NCI-H2171 (cell line): Measurements from ENCODE around the gene ADCK1.
"Not testable (repeated sequence)": the region's sequence is repeated elsewhere in the genome, so short reads cannot be mapped to it uniquely, and the experiment has no call there.

Source experiments
- DNase-seq: peaks from one replicate; lab custom pipeline; 2025; lab: John Stamatoyannopoulos, UW

ADCK1 gene

DNA sequence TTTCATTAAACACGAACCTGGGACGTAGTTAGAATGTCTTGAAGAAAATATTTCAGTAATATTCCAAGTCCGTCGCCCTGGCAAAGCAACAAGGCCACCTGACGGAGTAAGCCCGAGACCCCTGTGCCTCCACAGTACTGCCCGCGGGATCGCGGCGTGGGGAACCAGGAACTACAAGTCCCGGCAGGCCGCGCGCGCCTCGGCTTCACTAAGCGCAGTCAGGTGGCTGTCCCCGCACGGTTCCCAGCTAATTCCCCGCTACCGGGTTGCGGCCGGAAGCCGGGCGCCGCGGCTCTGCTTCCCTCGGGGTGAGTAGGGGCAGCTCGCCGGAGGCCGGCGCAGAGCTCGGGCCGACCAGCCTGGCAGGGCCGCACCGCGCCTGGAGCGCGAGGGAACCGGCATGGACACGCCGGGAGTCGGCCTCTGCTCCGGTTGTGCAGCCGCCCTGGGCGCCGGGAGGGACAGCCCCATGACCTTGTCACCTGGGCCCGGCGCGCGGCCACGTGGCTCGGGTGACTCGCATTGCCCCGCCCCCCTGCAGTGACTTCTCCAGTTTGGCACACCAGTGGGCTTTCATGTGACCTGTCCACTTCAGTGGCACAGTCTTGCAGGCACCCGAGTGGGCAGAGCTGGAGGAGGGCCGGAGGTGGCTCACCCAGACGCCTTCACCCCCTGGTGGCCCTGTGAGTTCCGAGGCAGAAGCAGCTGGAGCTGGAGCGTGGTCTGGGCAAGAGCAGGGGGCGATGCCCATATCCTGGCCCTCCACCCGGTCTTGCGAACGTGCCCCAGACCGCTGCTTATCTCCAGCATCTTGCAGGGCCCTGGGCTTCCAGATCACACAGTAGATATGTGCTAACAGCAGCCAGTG is at the start of gene ADCK1:
TSS of gene ADCK1 (plus strand) at position 247 of the 868 bp plus-strand sequence. CDS start 18,870 bp downstream, outside the sequence.
- peak; percentile 92 for DNase-seq

DNA sequence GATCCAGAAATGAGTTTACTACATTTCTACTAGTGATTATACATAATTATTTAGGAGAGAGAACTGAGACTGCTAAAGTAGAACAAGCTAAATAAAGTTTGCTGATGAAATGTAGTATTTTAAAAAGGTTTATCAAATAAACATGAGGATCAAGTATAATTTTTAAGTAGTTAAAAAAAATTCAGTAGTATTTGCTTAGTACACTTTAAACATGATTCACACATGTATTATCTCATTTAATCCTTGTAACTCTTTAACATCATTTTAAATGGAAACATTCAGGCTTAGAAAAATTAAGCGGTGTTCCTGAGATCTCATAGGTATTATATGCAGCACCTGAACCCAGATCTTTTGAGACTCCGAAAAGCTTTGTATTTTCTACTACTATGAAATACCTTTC is 47.6 kb upstream of the ADCK1 start:
- no peak for DNase-seq

DNA sequence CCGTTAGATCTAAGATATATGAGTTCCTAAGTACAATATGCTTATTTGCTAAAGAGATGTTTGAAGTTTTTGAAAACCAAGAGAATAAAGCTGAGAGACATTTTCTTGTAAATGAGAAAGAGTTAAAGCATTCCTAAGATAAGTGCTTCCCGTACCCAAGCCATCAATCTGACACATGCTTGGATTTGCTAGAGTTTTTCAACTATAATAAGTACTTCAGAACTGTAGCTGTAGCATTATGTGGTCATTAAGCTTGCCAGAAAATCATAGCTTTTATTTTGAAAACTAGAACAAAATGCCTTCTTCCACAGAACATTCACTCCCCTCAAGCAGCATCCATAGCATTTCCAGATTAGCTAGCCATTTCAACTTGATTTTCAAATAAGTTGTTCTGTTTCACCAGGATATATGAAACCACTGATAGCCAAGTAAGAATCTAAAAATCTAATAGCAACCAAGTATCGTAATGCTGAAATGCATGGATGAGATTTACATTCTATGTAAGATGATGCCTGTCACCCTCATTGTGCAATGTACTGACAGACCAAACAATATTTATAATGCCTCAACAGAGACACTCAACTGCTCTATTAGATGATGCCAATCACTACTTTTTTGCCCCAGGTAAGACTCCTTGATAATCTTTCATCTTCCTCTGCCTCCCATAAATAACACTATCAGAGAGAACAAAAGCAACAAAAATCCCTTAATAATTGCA is 47.0 kb upstream of the ADCK1 start:
- no peak for DNase-seq

- DNase-seq: peak; percentile 95
These were observed 39.3 kb upstream of the ADCK1 start, which contains the start of gene SNW1 for GRCh38 chr14:77760381-77761204. Gene SNW1 (minus strand): TSS chr14:77761156. CDS start chr14:77761127, 29 bp downstream.

DNA sequence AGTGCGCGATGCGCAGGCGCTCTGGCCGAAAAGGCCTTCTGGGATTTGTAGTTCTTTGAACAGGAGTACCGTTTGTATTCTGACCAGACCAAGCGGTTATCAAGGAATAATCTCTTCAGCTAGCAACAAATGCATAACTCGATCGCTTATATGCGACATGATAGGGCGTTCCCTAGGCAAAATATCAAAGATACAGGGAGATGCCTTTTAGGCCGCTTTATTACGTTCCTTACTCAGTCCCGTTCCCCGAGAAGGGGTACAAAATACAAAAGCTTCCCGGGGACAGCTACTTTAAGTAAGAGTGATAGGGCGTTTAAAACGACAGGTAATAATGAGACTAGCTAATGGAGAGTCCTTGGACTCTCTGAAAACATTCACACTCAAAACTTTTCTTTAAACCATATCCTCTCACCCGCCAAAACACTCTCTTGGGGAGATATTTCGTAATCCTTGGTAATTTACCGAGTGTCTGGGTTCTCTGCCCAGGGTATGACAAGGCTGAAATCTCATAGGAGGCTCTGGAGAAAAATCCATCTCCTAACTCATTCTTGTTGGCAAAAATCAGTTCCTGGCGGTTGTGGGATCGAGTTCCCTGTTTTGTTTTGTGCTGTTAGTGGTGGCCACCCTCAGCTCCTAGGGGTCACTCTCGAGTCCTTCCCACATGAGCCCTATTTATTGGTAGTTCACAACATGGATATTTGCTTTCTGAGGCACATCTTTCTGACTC is 38.5 kb upstream of the ADCK1 start:
- DNase-seq: peak; percentile 15

DNA sequence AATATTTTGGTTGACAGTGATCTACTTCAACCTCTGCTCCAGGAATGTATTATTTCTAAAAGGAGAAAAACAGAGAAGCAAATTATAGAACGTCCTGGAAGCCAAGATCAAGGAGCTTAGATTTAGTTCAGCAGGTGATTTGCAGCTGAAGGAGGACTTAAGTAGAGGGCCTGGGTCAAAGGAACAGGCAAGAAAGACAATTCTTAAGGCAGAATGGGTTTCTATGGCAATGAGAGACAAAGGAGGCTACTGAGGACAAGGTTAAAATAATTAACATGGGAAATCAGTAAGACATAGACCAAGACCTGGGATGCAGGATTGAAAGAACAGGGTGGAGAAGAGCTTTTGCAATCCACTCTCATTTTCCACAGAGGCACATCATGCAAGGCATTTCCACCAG is 36.6 kb upstream of the ADCK1 start:
- no peak for DNase-seq

GRCh38 chr14:77763978-77764377 is 35.9 kb upstream of the ADCK1 start:
- DNase-seq: no peak

DNA sequence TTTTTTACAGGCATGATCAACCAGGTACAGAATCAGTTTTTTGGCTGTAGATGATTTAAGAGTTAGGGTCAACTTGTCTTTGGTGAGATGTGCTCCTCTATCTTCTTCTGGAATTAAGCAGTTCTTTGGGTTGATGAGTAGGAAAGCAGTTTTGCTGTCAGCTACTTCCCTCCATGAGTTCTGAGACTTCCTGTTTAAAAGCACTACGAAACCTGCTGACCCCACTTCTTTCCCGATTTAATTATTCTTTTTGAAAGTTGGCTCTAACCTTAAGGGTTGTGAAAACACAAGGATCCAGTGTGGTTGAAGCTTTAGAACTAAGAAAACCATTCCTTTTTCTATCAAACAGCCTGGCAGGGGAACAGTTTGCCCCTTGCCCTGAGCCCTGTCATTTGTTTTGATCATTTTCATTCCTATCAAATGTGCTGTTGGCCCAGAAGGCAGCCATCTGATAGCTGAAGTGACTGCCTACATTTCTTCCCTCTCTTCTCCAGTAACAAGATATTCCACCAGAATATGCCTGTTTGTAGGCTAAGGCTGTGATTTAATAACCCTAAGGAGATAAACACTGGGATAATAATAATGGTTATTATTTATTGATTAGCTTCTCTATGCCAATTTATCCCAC is 31.4 kb upstream of the ADCK1 start:
- not testable (repeated sequence) for DNase-seq

DNA sequence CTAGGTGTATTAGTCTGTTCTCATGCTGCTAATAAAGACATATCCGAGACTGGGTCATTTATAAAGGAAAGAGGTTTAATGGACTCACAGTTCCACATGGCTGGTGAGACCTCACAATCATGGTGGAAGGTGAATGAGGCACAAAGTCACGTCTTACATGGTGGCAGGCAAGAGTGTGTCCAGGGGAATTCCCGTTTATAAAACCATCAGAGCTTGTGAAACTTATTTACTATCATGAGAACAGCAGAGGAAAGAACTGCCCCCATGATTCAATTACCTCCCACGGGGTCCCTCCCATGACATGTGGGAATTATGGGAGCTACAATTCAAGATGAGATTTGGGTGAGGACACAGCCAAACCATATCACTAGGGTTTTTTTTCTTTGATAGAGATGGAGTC is 25.9 kb upstream of the ADCK1 start:
- not testable (repeated sequence) for DNase-seq

GRCh38 chr14:77782202-77782601 is 17.7 kb upstream of the ADCK1 start:
- DNase-seq: no peak

- DNase-seq: no peak
These were observed 13.8 kb upstream of the ADCK1 start for GRCh38 chr14:77786148-77786547.

DNA sequence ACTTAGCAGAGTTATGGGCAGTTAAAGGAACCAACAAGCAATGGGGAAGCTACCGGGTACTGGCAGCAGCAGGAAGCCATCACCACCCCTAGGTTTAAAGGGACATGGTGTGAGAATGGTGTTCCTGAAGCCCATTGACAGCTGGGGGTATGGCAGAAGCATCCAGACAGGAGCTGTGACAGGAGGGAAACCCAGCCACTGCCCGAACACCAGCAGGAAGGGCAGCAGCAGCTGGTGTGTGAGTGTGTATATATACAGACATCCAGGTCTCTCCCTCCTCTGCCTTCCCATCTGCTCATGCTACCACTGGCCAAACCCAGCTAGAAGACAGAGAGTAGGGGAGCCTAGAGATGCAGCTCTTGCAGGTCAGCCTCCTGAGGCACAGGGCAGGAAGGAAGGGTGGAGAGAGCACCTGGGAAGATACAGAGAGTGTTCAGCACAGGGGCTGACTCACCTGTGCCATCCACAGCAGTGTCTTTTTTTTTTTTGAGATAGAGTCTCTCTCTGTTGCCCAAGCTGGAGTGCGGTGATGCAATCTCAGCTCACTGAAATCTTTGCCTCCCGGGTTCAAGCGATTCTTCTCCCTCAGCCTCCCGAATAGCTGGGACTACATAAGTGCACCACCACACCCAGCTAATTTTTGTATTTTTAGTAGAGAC is 9.2 kb upstream of the ADCK1 start:
- peak; percentile 72 for DNase-seq

- no peak for DNase-seq
These were observed 8.7 kb upstream of the ADCK1 start for GRCh38 chr14:77791225-77791600.

- not testable (repeated sequence) for DNase-seq
These were observed 6.7 kb upstream of the ADCK1 start for GRCh38 chr14:77793255-77793654.

DNA sequence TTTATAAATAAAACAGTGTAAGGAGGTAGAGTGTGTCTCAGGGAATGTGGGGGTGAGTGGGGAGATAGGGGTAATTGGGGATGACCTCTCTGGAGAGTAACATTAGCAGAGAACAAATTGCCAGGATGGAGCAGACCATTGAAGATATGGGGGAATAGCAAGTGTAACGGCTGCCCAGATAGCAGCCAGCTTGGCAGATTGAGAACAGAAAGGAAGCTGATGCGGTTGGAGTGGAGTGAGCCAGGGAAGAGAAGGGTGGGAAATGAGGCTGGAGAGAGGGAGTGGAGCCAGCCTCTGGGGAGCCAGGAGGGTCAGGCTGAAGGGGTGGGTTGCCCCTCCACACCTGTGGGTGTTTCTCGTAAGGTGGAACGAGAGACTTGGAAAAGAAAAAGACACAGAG is 5.6 kb upstream of the ADCK1 start:
- DNase-seq: no peak

DNA sequence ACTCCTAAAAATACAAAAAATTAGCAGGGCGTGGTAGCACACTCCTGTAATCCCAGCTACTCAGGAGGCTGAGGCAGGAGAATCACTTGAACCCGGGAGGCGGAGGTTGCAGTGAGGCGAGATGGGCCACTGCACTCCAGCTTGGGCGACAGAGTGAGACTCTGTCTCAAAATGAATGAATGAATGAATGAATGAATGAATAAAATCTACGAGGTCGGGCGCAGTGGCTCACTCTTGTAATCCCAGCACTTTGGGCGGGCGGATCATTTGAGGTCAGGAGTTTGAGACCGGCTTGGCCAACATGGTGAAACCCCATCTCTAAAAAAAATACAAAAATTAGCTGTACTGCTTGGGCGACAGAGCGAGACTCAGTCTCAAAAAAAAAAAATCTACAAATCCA is 453 bp upstream of the ADCK1 start:
- not testable (repeated sequence) for DNase-seq

- no peak for DNase-seq
These were observed 905 bp downstream of the ADCK1 start for GRCh38 chr14:77800814-77801213.

DNA sequence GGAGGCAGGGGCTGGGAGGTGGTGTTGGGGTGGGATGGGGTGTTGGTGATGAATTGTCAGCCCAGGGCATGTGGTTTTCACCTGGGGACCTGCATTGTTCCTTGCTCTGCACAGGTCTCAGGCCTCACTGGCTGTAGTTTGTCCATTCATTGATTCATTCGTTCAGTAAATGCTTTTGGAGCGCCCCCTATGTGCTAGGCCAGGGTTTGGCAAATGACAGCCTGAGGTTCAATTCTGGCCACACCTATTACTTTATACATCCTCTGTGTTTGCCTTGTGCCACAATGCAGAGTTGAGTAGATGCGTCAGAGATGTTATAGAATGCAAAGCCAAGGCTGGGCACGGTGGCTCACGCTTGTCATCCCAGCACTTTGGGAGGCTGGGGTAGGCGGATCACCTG is 4.7 kb downstream of the ADCK1 start:
- DNase-seq: no peak

DNA sequence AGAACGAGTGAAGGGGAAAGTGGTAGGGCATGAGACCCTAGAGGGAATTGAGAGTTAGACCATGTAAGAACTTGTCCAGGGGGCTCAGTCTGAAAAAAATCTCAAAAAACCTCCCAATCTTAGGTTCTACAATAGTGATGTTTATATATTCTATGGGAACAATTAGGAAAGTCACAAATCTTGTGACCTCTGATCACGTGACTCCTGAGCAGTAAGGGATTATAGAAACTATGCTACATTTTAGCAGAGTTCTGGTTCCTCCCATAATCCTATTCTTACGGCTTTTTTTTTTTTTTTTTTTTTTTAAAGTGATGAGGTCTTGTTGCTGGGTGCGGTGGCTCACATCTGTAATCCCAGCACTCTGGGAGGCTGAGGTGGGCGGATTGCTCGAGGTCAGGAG is 5.8 kb downstream of the ADCK1 start:
- no peak for DNase-seq

DNA sequence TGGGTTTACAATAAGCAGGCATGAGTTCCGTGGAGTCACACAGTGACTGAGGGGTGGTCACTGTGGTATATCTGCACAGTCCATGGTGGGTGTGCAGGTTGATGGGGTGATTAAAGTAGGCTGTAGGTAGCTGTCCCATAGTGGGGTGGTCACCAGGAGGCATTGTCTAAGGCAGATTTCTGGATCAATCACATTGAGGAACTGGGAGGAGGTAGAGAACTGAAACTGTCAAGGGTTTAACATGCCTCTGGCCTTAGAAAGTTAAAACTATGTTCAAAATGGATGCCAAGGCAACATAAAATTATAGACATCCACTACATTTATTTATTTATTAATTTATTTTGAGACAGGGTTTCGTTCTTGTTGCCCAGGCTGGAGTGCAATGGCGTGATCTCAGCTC is 8.3 kb downstream of the ADCK1 start:
- DNase-seq: no peak

- no peak for DNase-seq
These were observed 9.1 kb downstream of the ADCK1 start for GRCh38 chr14:77809011-77809410.
